K562 (cell line): Measurements from ENCODE around the gene TAF8. TPM values are rescaled to one million over a fixed set of nuclear protein-coding genes. Genes with fewer than 3 reads are reported as not detected.

Experiments
- ARNT ChIP-seq, 2 experiments: fragments of 450-650 bp; IDR thresholded peaks; 2 replicates each; pipeline ENCODE4 v1.6.1; 2016; ENCODE audit warnings: mild to moderate bottlenecking in 1 of 2
- CC2D1A ChIP-seq: fragments of 450-650 bp; IDR thresholded peaks from 2 replicates; pipeline ENCODE4 v1.6.1; 2017; ENCODE audit warnings: mild to moderate bottlenecking
- CHD1 ChIP-seq: fragments of 200-600 bp; sonication (generic); IDR thresholded peaks from one replicate; pipeline ENCODE4 v1.6.1; 2012; ENCODE audit warnings: mild to moderate bottlenecking, moderate library complexity, low read length, inconsistent platforms
- ELF2 ChIP-seq: fragments of 250-450 bp; sonication (Bioruptor Pico); IDR thresholded peaks from 2 replicates; pipeline ENCODE4 v1.5.0; 2021; ENCODE audit warnings: mild to moderate bottlenecking
- FOXM1 ChIP-seq, 2 experiments: fragments of 450-650 bp in 1 of 2; sonication (generic) in 1 of 2; formaldehyde crosslinking in 1 of 2; IDR thresholded peaks; 2 replicates each; pipeline versions ENCODE4 v1.6.1 to v1.9.0; 2017 to 2022; ENCODE audit warnings: low read depth in 2 of 2, mild to moderate bottlenecking in 2 of 2, missing genetic modification reagents in 1 of 2, moderate library complexity in 1 of 2
- GATA2 ChIP-seq: sonication (generic); formaldehyde crosslinking; IDR thresholded peaks from 2 replicates; pipeline ENCODE4 v1.4.0; 2020; ENCODE audit warnings: mild to moderate bottlenecking, missing genetic modification reagents
- MAFG ChIP-seq: fragments of 450-650 bp; conservative IDR thresholded peaks from 2 replicates; pipeline ENCODE4 v1.6.1; 2016; ENCODE audit warnings: missing genetic modification characterization, missing compliant biosample characterization
- MTA2 ChIP-seq: fragments of 450-650 bp; IDR thresholded peaks from 2 replicates; pipeline ENCODE4 v1.6.1; 2016; ENCODE audit warnings: low read depth
- USF1 ChIP-seq: sonication (generic); formaldehyde crosslinking; IDR thresholded peaks from 2 replicates; pipeline ENCODE4 v1.9.0; 2022; ENCODE audit warnings: mild to moderate bottlenecking, missing genetic modification reagents
- ZNF133 ChIP-seq: fragments of 250-450 bp; sonication (Bioruptor Pico); IDR thresholded peaks from 2 replicates; pipeline ENCODE4 v1.4.0; 2020; ENCODE audit warnings: mild to moderate bottlenecking
- ZNF3 ChIP-seq: fragments of 250-450 bp; sonication (Bioruptor Pico); IDR thresholded peaks from 2 replicates; pipeline ENCODE4 v1.5.0; 2021; ENCODE audit warnings: mild to moderate bottlenecking, moderate library complexity
- ZNF583 ChIP-seq: fragments of 250-450 bp; sonication (Bioruptor Pico); IDR thresholded peaks from 2 replicates; pipeline ENCODE4 v1.4.0; 2020
- polyA plus RNA-seq, 8 experiments: library from polyadenylated mRNA; depleted of rRNA in 4 of 8; stranded (reverse) in 5 of 8; unstranded in 3 of 8; fragments of >200 nt; fragmentation: Nextera tagmentation in 2 of 8; fragmentation: Illumina TruSeq in 1 of 8; extraction: Ambion mirVana in 2 of 8; extraction: Trizol in 1 of 8; gene quantifications; 2 replicates each; pipeline versions ENCODE4 v1.2.1 to v1.2.3, GENCODE V29; 2011 to 2014; ENCODE audit warnings: inconsistent platforms in 1 of 8, missing spikeins in 1 of 8
- total RNA-seq, 7 experiments: library from RNA; depleted of rRNA in 6 of 7; stranded (reverse); fragments of >200 nt in 6 of 7; fragmentation: Illumina TruSeq in 2 of 7; extraction: Trizol in 2 of 7; gene quantifications; 2 replicates each; pipeline versions ENCODE4 v1.2.1 to v1.2.3, GENCODE V29; 2011 to 2021; ENCODE audit warnings: low replicate concordance in 1 of 7
- TF ChIP-seq, protein P1 (sequence below), 2 experiments: fragments of 450-650 bp; IDR thresholded peaks; 2 replicates each; pipeline ENCODE4 v1.6.1; 2016; ENCODE audit warnings: mild to moderate bottlenecking in 2 of 2, borderline replicate concordance in 1 of 2, low read depth in 1 of 2, moderate library complexity in 1 of 2
- TF ChIP-seq, protein P2 (sequence below): fragments of 450-650 bp; IDR thresholded peaks from 2 replicates; pipeline ENCODE4 v1.6.1; 2016; ENCODE audit warnings: borderline replicate concordance

The TAF8 gene
- total and polyA plus RNA-seq, 9 of the 15 experiments (the other 6 are each of a cell fraction or from before 2014, with no cell fraction given) = 29.4 to 84.0 (median 52.6) TPM

- TF ChIP-seq, protein P1, sequence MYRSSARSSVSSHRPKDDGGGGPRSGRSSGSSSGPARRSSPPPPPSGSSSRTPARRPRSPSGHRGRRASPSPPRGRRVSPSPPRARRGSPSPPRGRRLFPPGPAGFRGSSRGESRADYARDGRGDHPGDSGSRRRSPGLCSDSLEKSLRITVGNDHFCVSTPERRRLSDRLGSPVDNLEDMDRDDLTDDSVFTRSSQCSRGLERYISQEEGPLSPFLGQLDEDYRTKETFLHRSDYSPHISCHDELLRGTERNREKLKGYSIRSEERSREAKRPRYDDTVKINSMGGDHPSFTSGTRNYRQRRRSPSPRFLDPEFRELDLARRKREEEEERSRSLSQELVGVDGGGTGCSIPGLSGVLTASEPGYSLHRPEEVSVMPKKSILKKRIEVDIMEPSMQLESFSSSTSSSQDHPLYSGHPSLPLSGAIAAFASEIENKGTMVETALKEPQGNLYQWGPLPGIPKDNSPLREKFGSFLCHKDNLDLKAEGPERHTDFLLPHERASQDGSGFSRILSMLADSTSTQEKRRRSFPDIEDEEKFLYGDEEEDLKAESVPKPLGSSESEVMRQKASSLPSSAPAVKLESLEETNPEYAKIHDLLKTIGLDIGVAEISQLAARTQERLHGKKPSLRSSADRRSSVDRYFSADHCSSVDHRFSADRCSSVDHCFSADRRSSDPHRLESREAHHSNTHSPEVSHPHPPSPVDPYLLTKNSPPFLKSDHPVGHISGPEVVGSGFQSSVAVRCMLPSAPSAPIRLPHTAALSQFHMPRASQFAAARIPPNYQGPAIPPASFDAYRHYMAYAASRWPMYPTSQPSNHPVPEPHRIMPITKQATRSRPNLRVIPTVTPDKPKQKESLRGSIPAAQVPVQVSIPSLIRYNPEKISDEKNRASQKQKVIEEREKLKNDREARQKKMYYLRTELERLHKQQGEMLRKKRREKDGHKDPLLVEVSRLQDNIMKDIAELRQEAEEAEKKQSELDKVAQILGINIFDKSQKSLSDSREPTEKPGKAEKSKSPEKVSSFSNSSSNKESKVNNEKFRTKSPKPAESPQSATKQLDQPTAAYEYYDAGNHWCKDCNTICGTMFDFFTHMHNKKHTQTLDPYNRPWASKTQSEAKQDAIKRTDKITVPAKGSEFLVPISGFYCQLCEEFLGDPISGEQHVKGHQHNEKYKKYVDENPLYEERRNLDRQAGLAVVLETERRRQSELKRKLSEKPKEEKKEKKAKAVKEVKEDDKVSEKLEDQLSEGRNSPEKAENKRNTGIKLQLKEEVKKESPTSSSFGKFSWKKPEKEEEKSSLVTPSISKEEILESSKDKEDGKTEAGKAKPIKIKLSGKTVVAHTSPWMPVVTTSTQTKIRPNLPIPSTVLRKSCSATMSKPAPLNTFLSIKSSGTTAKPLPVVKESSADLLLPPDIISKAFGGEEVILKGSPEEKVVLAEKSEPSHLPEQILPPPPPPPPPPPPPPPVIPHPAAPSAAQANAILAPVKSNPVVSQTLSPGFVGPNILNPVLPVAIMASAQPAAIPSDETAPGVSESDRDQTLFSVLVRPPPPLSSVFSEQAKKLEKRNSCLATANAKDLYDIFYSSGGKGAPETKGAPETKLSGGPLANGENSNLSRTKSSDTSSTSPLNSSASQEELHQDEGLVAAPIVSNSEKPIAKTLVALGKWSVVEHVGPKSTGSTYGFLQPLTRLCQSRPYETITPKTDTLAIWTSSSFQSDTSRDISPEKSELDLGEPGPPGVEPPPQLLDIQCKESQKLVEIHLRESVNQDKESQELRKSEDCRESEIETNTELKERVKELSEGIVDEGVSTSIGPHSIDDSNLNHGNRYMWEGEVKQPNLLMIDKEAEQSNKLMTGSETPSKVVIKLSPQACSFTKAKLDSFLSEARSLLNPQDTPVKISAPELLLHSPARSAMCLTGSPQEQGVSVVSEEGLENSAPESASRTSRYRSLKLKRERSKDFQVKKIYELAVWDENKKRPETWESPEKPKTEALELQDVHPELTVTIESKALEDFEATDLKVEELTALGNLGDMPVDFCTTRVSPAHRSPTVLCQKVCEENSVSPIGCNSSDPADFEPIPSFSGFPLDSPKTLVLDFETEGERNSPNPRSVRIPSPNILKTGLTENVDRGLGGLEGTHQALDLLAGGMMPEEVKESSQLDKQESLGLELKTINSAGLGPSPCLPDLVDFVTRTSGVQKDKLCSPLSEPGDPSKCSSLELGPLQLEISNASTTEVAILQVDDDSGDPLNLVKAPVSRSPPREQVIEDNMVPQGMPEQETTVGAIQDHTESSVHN (IDR thresholded peaks at IDR 0.05; ENCODE audit: borderline replicate concordance in 1 of 2, low read depth in 1 of 2) = no peak
- no peak for TF ChIP-seq CHD1
- TF ChIP-seq ARNT (IDR thresholded peaks at IDR 0.05) = peak in 1 of 2 experiments; percentile 77; a peak in 1 of 4 replicates
- TF ChIP-seq USF1 (CRISPR knock-in tag) = no peak
- TF ChIP-seq, protein P2, sequence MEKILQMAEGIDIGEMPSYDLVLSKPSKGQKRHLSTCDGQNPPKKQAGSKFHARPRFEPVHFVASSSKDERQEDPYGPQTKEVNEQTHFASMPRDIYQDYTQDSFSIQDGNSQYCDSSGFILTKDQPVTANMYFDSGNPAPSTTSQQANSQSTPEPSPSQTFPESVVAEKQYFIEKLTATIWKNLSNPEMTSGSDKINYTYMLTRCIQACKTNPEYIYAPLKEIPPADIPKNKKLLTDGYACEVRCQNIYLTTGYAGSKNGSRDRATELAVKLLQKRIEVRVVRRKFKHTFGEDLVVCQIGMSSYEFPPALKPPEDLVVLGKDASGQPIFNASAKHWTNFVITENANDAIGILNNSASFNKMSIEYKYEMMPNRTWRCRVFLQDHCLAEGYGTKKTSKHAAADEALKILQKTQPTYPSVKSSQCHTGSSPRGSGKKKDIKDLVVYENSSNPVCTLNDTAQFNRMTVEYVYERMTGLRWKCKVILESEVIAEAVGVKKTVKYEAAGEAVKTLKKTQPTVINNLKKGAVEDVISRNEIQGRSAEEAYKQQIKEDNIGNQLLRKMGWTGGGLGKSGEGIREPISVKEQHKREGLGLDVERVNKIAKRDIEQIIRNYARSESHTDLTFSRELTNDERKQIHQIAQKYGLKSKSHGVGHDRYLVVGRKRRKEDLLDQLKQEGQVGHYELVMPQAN = no peak
- TF ChIP-seq ZNF133 = no peak
- no peak for TF ChIP-seq MAFG
- TF ChIP-seq ELF2 (CRISPR knock-in tag) = no peak
- no peak for TF ChIP-seq ZNF3 (CRISPR knock-in tag)
- TF ChIP-seq FOXM1 (IDR thresholded peaks at IDR 0.05; ENCODE audit: low read depth) = no peak
- no peak for TF ChIP-seq FOXM1 (CRISPR knock-in tag; IDR thresholded peaks at IDR 0.05; ENCODE audit: low read depth)
- no peak for TF ChIP-seq MTA2
- TF ChIP-seq ZNF583 (CRISPR knock-in tag) = no peak
- peak; percentile 97 for TF ChIP-seq CC2D1A
- TF ChIP-seq GATA2 (CRISPR knock-in tag) = no peak
These were observed 6.4 kb upstream of the TAF8 start (continued) for GRCh38 chr6:42043787-42044475.
